Measurements from ENCODE around the gene FAXC.

Gene FAXC

DNA sequence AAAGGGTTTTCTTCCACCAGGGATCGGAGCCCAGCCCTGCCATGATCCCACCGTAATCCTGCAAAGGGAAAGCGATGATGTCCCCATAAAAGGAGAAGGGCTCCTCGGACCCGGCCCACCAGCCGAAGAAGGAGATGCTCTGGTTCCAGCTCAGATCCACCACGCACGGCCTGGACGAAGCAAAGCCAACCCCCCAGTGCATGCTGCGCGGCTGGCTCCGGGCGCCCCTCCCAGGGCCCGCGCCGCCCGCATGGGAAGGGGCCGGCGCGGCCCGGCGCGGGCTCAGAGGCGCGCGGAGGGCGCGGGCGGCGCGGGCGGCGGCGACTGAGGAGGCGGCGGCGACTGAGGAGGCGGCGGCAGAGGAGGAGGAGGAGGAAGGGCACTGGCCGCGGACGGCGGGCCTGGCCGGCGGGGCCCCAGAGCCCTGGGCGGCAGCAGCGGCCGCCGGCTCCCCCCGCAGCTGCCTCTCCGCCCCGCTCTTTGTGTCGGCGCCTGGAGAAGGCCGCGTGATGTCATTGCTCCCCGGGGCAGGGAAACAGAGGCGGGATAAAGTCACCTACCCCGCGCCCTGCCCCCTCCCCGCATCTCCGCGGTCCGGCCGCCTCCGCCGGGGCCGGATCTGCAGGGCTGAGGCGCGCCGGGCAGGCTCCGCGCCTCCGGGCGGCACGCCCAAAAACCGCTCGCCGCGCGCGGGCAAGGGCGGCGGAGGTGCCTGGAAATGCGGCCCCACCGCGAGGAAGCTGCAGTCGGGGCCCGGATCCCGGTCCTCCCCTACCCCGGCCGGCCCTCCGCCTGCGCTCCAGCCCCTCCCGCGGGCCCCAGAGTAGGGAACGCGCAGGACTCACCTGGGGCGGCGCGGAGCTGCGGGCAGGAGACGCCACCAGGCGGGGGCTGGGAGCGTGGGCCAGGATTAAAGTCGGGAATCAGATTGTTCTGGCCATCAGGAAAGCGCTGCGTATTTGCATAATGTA lies at the start of gene FAXC:
TSS of gene FAXC (minus strand) at position 504 of the 971 bp plus-strand sequence. CDS start at position 202, 302 bp downstream.
- TF ChIP-seq, protein P1, sequence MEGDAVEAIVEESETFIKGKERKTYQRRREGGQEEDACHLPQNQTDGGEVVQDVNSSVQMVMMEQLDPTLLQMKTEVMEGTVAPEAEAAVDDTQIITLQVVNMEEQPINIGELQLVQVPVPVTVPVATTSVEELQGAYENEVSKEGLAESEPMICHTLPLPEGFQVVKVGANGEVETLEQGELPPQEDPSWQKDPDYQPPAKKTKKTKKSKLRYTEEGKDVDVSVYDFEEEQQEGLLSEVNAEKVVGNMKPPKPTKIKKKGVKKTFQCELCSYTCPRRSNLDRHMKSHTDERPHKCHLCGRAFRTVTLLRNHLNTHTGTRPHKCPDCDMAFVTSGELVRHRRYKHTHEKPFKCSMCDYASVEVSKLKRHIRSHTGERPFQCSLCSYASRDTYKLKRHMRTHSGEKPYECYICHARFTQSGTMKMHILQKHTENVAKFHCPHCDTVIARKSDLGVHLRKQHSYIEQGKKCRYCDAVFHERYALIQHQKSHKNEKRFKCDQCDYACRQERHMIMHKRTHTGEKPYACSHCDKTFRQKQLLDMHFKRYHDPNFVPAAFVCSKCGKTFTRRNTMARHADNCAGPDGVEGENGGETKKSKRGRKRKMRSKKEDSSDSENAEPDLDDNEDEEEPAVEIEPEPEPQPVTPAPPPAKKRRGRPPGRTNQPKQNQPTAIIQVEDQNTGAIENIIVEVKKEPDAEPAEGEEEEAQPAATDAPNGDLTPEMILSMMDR (IDR thresholded peaks at IDR 0.05; ENCODE audit: low read depth, low read length, missing control alignments), result no peak
- DNase-seq (ENCODE audit: extremely low read depth, low read depth), result no peak
- H3K4me3 ChIP-seq (replicated peaks; ENCODE audit: low read depth, low read length), result peak within 1 kb of the TSS; percentile 59

DNA sequence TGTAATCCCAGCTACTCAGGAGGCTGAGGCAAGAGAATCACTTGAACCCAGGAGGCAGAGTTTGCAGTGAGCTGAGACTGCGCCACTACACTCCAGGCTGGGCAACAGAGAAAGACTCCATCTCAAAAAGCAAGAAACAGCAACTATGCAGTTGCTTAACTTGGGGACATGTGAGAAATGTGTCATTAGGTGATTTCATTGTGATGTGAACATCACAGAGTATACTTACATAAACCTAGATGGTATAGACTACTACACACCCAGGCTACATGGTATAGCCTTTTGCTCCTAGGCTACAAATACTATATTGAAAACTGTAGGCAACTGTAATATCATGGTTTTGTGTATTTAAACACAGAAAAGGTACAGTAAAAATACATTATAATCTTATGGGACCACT lies 47.8 kb upstream of the FAXC start:
- no peak overlapping the region for H3K4me3 ChIP-seq (replicated peaks; ENCODE audit: low read depth, low read length)
- DNase-seq (ENCODE audit: extremely low read depth, low read depth), result no peak
- TF ChIP-seq, protein P1 (IDR thresholded peaks at IDR 0.05; ENCODE audit: low read depth, low read length, missing control alignments), result no peak

DNA sequence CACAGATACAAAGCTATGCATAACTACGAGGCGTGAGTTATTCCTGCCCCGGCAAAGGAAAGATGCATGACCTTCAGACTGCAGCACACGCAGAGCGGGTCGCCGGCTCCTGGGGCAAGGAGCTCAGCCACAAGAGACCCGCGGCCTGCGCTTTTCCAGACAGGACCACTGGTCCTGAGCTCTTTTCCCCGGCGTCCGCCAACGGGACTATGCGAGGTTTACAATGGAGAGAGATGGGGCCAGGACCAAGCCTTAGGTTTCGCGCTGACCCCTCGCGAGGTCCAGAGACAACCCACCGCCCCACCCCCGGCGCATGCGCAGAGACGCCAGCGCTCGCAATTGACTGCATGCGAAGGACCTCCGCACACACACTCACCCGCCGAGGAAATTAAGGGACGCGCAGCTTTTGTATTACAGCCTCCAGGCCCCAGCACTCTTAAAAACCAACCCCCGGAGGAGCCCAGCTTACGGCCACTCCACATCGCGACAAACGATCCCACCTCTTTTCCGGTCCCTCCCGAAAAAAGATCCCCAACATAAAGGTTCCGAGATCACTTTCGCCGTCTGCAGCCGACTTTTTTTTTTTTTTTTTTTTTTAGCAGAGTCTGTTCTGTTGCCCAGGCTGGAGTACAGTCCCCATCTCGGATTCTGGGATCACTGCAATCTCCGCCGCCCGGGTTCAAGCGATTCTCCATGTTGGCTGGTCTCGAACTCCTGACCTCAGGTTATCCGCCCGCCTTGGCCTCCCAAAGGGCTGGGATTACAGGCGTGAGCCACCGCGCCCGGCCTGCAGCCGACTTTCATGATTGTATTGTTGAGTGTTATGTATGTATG lies 44.4 kb upstream of the FAXC start, which contains the start of gene COQ3:
TSS of gene COQ3 (minus strand) at position 498 of the 834 bp plus-strand sequence. CDS start at position 482, 16 bp downstream.
- DNase-seq (ENCODE audit: extremely low read depth, low read depth), result peak; percentile 39
- peak within 1 kb of the TSS; percentile 81 for H3K4me3 ChIP-seq (replicated peaks; ENCODE audit: low read depth, low read length)
- TF ChIP-seq, protein P1 (IDR thresholded peaks at IDR 0.05; ENCODE audit: low read depth, low read length, missing control alignments), result no peak

DNA sequence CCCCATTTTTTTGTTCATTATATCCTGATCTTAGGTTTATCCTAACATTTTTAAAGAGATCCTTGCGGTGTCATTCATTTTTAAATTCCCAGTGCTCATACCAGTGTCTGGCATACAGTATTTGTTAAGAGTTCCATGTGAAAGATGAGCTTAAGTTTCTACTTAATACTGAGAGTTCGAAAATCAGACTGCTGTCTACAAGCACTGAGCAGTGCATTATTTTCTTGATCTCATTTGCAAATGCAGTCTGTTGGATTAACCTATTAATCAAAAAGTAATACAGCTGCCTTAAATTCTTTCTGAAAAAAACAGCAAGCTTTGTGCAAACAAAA lies 43.9 kb upstream of the FAXC start:
- TF ChIP-seq, protein P1 (IDR thresholded peaks at IDR 0.05; ENCODE audit: low read depth, low read length, missing control alignments), result no peak
- peak overlapping the region; percentile 81 for H3K4me3 ChIP-seq (replicated peaks; ENCODE audit: low read depth, low read length)
- DNase-seq (ENCODE audit: extremely low read depth, low read depth), result no peak

DNA sequence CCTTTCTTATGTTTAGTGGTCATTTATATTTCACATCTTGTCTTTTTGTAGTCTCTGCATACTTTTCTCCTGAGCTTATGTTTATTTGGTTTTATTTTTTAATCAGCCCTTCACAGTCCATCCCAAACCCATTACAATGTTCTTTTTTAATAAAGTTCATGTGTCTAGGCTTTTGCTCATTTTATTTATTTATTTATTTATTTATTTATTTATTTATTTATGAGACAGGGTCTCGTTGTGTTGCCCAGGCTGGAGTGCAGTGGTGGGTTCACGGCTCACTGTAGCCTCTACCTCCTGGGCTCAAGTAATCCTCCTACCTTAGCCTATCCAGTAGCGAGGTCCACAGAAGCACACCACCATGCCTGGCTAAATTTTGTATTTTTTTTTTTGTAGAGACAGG lies 41.4 kb upstream of the FAXC start:
- H3K4me3 ChIP-seq (replicated peaks; ENCODE audit: low read depth, low read length), result no peak overlapping the region
- TF ChIP-seq, protein P1 (IDR thresholded peaks at IDR 0.05; ENCODE audit: low read depth, low read length, missing control alignments), result no peak
- no peak for DNase-seq (ENCODE audit: extremely low read depth, low read depth)

DNA sequence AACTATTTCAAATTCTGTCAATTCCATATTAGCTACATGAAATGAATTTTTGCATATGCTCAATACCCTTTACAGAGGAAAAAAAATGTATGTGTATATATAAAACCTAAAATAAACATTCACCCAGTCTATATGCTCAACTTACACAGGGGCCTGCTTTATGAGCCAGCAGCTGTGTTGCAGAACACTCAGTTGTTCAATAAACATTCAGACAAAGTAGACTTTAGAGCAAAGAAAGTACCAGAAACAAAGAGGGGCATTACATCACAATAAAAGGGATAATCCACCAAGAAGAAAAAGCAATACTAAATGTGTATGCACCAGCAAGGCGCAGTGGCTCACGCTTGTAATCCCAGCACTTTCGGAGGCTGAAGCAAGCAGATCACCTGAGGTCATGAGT lies 35.0 kb upstream of the FAXC start:
- no peak for DNase-seq (ENCODE audit: extremely low read depth, low read depth)

More for the DNA sequence above, 35.0 kb upstream of the FAXC start:
- TF ChIP-seq, protein P1 (IDR thresholded peaks at IDR 0.05; ENCODE audit: low read depth, low read length, missing control alignments), result no peak
- H3K4me3 ChIP-seq (replicated peaks; ENCODE audit: low read depth, low read length), result no peak overlapping the region

All from HFF-Myc (cell line).